Liver (tissue), 9 donors: ENCODE results near the gene AP5Z1. TPM values are rescaled to one million over a fixed set of nuclear protein-coding genes. Genes with fewer than 3 reads are reported as not detected.

ENCODE experiments used
- DNase-seq: peaks from one replicate; pipeline ENCODE4 v3.0.0-alpha.2; 2017; ENCODE audit warnings: low spot score
- H3K27ac ChIP-seq, 2 donors: one replicate each; pipeline ENCODE4 v1.7.0; 2013; ENCODE audit warnings: inconsistent platforms in 2 of 2, low read length in 2 of 2, control low read depth in 1 of 2, low read depth in 1 of 2, mild to moderate bottlenecking in 1 of 2
- H3K27me3 ChIP-seq, 4 donors: one replicate each; pipeline versions ENCODE4 v1.6.1 to v1.7.0; 2013; ENCODE audit warnings: low read length in 3 of 4, inconsistent platforms in 1 of 4, mild to moderate bottlenecking in 1 of 4, moderate library complexity in 1 of 4; ENCODE audit not compliant: control insufficient read depth in 4 of 4, insufficient read depth in 4 of 4
- H3K36me3 ChIP-seq, 4 donors: one replicate each; pipeline versions ENCODE4 v1.6.1 to v1.7.0; 2013; ENCODE audit warnings: low read length in 3 of 4, mild to moderate bottlenecking in 3 of 4, low read depth in 1 of 4, moderate library complexity in 1 of 4; ENCODE audit not compliant: control insufficient read depth in 4 of 4, insufficient read depth in 3 of 4
- H3K4me1 ChIP-seq, 4 donors: one replicate each; pipeline versions ENCODE4 v1.6.1 to v1.7.0; 2013; ENCODE audit warnings: low read length in 3 of 4, mild to moderate bottlenecking in 3 of 4, moderate library complexity in 1 of 4; ENCODE audit not compliant: control insufficient read depth in 4 of 4, insufficient read depth in 4 of 4
- H3K4me3 ChIP-seq, 3 donors: one replicate each; pipeline versions ENCODE4 v1.6.1 to v1.7.0; 2013; ENCODE audit warnings: low read length in 3 of 3, control low read depth in 1 of 3, low read depth in 1 of 3, mild to moderate bottlenecking in 1 of 3
- H3K9ac ChIP-seq, 2 donors: one replicate each; pipeline ENCODE4 v1.7.0; 2013; ENCODE audit warnings: low read length in 2 of 2, mild to moderate bottlenecking in 2 of 2, moderate library complexity in 2 of 2, control low read depth in 1 of 2, low read depth in 1 of 2
- H3K9me3 ChIP-seq, 4 donors: one replicate each; pipeline versions ENCODE4 v1.6.1 to v1.7.0; 2013; ENCODE audit warnings: low read length in 3 of 4; ENCODE audit not compliant: control insufficient read depth in 4 of 4
- EGR1 ChIP-seq, 2 donors: IDR thresholded peaks; 2 replicates each; pipeline ENCODE4 v1.6.1; 2016 to 2018; ENCODE audit warnings: antibody characterized with exemption in 2 of 2, low read depth in 2 of 2
- FOXA1 ChIP-seq: IDR thresholded peaks from 2 replicates; pipeline ENCODE4 v1.6.1; 2016; ENCODE audit warnings: antibody characterized with exemption
- FOXA2 ChIP-seq: IDR thresholded peaks from 2 replicates; pipeline ENCODE4 v1.6.1; 2016; ENCODE audit warnings: antibody characterized with exemption
- GABPA ChIP-seq, 2 donors: IDR thresholded peaks in 1 of 2; conservative IDR thresholded peaks in 1 of 2; 2 replicates each; pipeline ENCODE4 v1.6.1; 2016; ENCODE audit warnings: antibody characterized with exemption in 2 of 2, mild to moderate bottlenecking in 1 of 2, moderate library complexity in 1 of 2
- HNF4A ChIP-seq, 2 donors: conservative IDR thresholded peaks; 2 replicates each; pipeline ENCODE4 v1.6.1; 2016; ENCODE audit warnings: antibody characterized with exemption in 2 of 2, mild to moderate bottlenecking in 2 of 2
- HNF4G ChIP-seq: IDR thresholded peaks from 2 replicates; pipeline ENCODE4 v1.6.1; 2016; ENCODE audit warnings: antibody characterized with exemption
- JUND ChIP-seq, 2 donors: IDR thresholded peaks; 2 replicates each; pipeline ENCODE4 v1.6.1; 2016; ENCODE audit warnings: antibody characterized with exemption in 2 of 2
- NR2F2 ChIP-seq: IDR thresholded peaks from 2 replicates; pipeline ENCODE4 v1.6.1; 2016; ENCODE audit warnings: antibody characterized with exemption
- RAD21 ChIP-seq, 2 donors: IDR thresholded peaks; 2 replicates each; pipeline ENCODE4 v1.6.1; 2016; ENCODE audit warnings: antibody characterized with exemption in 2 of 2, mild to moderate bottlenecking in 2 of 2
- RXRA ChIP-seq, 2 donors: IDR thresholded peaks; 2 replicates each; pipeline ENCODE4 v1.6.1; 2017 to 2018; ENCODE audit warnings: antibody characterized with exemption in 2 of 2, mild to moderate bottlenecking in 1 of 2
- SP1 ChIP-seq: IDR thresholded peaks from 2 replicates; pipeline ENCODE4 v1.6.1; 2018; ENCODE audit warnings: antibody characterized with exemption, mild to moderate bottlenecking
- TAF1 ChIP-seq: conservative IDR thresholded peaks from 2 replicates; pipeline ENCODE4 v1.6.1; 2016; ENCODE audit warnings: antibody characterized with exemption, mild to moderate bottlenecking
- YY1 ChIP-seq: IDR thresholded peaks from 2 replicates; pipeline ENCODE4 v1.6.1; 2016; ENCODE audit warnings: antibody characterized with exemption, mild to moderate bottlenecking
- WGBS: extraction: QIAGEN DNeasy Blood & Tissue Kit; methylation state at CpG from one replicate; pipeline ENCODE4 v1.1.7; 2013; 5-methylcytosine and 5-hydroxymethylcytosine counted together
- polyA plus RNA-seq, 2 donors: library from polyadenylated mRNA; stranded (reverse) in 1 of 2; unstranded in 1 of 2; fragments of 200-250 nt in 1 of 2; fragments of >200 nt in 1 of 2; fragmentation: Nextera tagmentation in 1 of 2; extraction: Ambion mirVana in 1 of 2; gene quantifications; one replicate each; pipeline versions ENCODE4 v1.2.1 to v1.2.3, GENCODE V29; 2013 to 2015
- total RNA-seq, 2 donors: library from RNA; depleted of rRNA; stranded (reverse); fragments of >200 nt; gene quantifications; one replicate each; pipeline ENCODE4 v1.2.3, GENCODE V29; 2014
- TF ChIP-seq, protein P1 (sequence below): IDR thresholded peaks from 2 replicates; pipeline ENCODE4 v1.6.1; 2016; ENCODE audit warnings: antibody characterized with exemption
- TF ChIP-seq, protein P2 (sequence below): IDR thresholded peaks from 2 replicates; pipeline ENCODE4 v1.6.1; 2016; ENCODE audit warnings: antibody characterized with exemption
- TF ChIP-seq, protein P3 (sequence below): IDR thresholded peaks from 2 replicates; pipeline ENCODE4 v1.6.1; 2016; ENCODE audit warnings: antibody characterized with exemption, mild to moderate bottlenecking
- TF ChIP-seq, protein P4 (sequence below): IDR thresholded peaks from 2 replicates; pipeline ENCODE4 v1.6.1; 2016; ENCODE audit warnings: antibody characterized with exemption
- donor health status: healthy.
- donor health status: healthy.
- donor health status: healthy.
- donor health status: healthy.
- donor health status: healthy.

AP5Z1 gene
- total and polyA plus RNA-seq, 4 donors: 10.2 to 16.0 (median 14.2) TPM

DNA sequence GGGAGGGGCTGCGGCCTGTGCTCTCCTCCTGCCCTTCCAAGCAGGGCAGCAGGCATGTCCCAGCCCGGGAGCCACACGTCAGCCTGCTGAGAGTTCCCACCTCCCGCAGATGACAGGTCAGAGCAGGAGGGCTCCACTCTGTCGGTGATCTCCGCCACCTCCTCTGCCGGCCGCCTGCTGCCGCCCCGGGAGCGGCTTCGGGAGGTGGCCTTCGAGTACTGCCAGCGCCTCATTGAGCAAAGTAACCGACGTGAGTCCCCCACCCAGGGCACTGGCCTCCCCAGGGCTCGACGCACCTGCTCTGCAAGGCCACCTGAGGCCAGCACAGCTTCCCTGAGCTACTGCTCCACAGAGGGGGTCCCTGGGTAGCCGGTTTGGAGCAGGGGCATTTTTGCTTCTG, 9.4 kb downstream of the AP5Z1 start:
- DNase-seq: no peak
- WGBS: 95% methylated on average over 19 of the region's 19 CpGs
- no peak overlapping the region for H3K4me3 ChIP-seq
- no peak overlapping the region for H3K27ac ChIP-seq
- H3K27me3 ChIP-seq: no peaks in the 10 kb centered on the region
- H3K9ac ChIP-seq: no peak overlapping the region
- H3K4me1 ChIP-seq: no peaks in the 10 kb centered on the region
- peaks cover 20 to 87% (median 39%) of the 10 kb centered on the region in 4 donors for H3K36me3 ChIP-seq
- no peak for TF ChIP-seq TAF1
- TF ChIP-seq JUND (IDR thresholded peaks at IDR 0.05): no peak
- no peak for TF ChIP-seq GABPA (IDR thresholded peaks at IDR 0.05 in 1 of 2, conservative IDR thresholded peaks at IDR 0.05 in 1 of 2)
- no peak for TF ChIP-seq FOXA2
- TF ChIP-seq, protein P1, sequence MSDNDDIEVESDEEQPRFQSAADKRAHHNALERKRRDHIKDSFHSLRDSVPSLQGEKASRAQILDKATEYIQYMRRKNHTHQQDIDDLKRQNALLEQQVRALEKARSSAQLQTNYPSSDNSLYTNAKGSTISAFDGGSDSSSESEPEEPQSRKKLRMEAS: no peak
- TF ChIP-seq FOXA1: no peak
- TF ChIP-seq RAD21 (IDR thresholded peaks at IDR 0.05): no peak
- TF ChIP-seq SP1: no peak
- TF ChIP-seq RXRA (IDR thresholded peaks at IDR 0.05): no peak
- no peak for TF ChIP-seq HNF4G
- TF ChIP-seq, protein P2, sequence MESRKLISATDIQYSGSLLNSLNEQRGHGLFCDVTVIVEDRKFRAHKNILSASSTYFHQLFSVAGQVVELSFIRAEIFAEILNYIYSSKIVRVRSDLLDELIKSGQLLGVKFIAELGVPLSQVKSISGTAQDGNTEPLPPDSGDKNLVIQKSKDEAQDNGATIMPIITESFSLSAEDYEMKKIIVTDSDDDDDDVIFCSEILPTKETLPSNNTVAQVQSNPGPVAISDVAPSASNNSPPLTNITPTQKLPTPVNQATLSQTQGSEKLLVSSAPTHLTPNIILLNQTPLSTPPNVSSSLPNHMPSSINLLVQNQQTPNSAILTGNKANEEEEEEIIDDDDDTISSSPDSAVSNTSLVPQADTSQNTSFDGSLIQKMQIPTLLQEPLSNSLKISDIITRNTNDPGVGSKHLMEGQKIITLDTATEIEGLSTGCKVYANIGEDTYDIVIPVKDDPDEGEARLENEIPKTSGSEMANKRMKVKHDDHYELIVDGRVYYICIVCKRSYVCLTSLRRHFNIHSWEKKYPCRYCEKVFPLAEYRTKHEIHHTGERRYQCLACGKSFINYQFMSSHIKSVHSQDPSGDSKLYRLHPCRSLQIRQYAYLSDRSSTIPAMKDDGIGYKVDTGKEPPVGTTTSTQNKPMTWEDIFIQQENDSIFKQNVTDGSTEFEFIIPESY: no peak
- TF ChIP-seq, protein P3, sequence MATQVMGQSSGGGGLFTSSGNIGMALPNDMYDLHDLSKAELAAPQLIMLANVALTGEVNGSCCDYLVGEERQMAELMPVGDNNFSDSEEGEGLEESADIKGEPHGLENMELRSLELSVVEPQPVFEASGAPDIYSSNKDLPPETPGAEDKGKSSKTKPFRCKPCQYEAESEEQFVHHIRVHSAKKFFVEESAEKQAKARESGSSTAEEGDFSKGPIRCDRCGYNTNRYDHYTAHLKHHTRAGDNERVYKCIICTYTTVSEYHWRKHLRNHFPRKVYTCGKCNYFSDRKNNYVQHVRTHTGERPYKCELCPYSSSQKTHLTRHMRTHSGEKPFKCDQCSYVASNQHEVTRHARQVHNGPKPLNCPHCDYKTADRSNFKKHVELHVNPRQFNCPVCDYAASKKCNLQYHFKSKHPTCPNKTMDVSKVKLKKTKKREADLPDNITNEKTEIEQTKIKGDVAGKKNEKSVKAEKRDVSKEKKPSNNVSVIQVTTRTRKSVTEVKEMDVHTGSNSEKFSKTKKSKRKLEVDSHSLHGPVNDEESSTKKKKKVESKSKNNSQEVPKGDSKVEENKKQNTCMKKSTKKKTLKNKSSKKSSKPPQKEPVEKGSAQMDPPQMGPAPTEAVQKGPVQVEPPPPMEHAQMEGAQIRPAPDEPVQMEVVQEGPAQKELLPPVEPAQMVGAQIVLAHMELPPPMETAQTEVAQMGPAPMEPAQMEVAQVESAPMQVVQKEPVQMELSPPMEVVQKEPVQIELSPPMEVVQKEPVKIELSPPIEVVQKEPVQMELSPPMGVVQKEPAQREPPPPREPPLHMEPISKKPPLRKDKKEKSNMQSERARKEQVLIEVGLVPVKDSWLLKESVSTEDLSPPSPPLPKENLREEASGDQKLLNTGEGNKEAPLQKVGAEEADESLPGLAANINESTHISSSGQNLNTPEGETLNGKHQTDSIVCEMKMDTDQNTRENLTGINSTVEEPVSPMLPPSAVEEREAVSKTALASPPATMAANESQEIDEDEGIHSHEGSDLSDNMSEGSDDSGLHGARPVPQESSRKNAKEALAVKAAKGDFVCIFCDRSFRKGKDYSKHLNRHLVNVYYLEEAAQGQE: no peak
- TF ChIP-seq HNF4A (conservative IDR thresholded peaks at IDR 0.05): no peak
- no peak for TF ChIP-seq EGR1 (IDR thresholded peaks at IDR 0.05; ENCODE audit: low read depth in 2 of 2)
- TF ChIP-seq NR2F2: no peak
- TF ChIP-seq, protein P4, sequence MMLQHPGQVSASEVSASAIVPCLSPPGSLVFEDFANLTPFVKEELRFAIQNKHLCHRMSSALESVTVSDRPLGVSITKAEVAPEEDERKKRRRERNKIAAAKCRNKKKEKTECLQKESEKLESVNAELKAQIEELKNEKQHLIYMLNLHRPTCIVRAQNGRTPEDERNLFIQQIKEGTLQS: no peak
- no peak for TF ChIP-seq YY1
- H3K9me3 ChIP-seq: no peaks in the 10 kb centered on the region

DNA sequence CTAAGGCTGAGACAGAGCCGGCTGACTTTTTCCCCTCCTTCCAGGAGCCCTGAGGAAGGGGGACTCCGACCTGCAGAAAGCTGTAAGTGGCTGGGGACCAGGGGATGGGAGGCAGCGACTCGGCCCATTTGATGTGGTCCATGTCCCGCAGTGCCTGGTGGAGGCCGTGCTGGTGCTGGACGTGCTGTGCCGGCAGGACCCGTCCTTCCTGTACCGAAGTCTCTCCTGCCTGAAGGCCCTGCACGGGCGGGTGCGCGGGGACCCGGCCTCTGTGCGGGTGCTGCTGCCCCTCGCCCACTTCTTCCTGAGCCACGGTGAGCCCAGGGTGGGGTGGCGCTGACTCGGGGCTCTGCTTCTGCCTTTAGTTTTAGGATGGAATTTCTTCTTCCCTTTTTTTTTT, 9.9 kb downstream of the AP5Z1 start:
- no peak overlapping the region for H3K9ac ChIP-seq
- no peak for TF ChIP-seq RXRA (IDR thresholded peaks at IDR 0.05)
- no peak for TF ChIP-seq YY1
- no peak for TF ChIP-seq HNF4G
- no peak overlapping the region for H3K27ac ChIP-seq
- H3K9me3 ChIP-seq: no peaks in the 10 kb centered on the region
- no peaks in the 10 kb centered on the region for H3K4me1 ChIP-seq
- H3K4me3 ChIP-seq: no peak overlapping the region
- H3K36me3 ChIP-seq: peaks cover 20 to 92% (median 43%) of the 10 kb centered on the region in 4 donors
- H3K27me3 ChIP-seq: no peaks in the 10 kb centered on the region
- 95% methylated on average over 20 of the region's 20 CpGs for whole genome bisulfite sequencing
- DNase-seq: no peak
